ENCODE data around the gene COL4A2. TPM values are rescaled to one million over a fixed set of nuclear protein-coding genes. Genes with fewer than 3 reads are reported as not detected.

COL4A2 gene
- total RNA-seq, 6 experiments from 2014 or later: 8.4 to 65.8 (median 42.5) TPM

DNA sequence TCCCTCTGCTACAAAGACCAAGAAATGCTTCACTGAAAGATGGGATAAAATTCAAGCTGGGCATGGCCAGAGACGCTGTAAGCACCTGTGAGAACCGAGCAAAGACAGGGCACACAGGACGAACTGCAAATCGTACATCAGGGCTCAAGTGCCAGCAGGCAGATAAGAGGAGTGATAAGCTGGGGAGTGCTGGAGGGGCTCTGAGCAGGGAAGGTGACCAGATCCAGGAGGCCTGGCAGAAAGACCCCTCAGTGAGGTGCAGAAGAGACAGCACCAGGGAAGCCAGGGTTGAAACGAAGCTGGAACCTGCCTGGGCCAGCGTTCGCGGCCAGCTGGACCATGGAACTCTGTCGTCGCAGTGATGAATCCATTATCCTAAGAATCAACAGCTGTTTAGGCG lies 244.2 kb downstream of the COL4A2 start:
- intact Hi-C loops (cut with DNase I): no loop called here
- DNase-seq: no peak

GRCh38 chr13:110552767-110553166 lies 245.7 kb downstream of the COL4A2 start:
- intact Hi-C loops (cut with DNase I): no loop called here
- peaks cover 0 to 47% (median 11%) of the 10 kb centered on the region in 4 donors for H3K4me1 ChIP-seq
- peaks cover 0 to 3% (median 0%) of the 10 kb centered on the region in 4 donors for H3K36me3 ChIP-seq
- H3K27me3 ChIP-seq: no peaks in the 10 kb centered on the region
- TF ChIP-seq POLR2A (IDR thresholded peaks at IDR 0.05): no peak
- TF ChIP-seq CTCF (IDR thresholded peaks at IDR 0.05): no peak
- DNase-seq (no peak), ATAC-seq (no peak)
- no peak overlapping the region for H3K27ac ChIP-seq
- H3K9me3 ChIP-seq: no peaks in the 10 kb centered on the region
- no peak overlapping the region for H3K4me3 ChIP-seq
- 84% methylated on average over 6 of the region's 9 CpGs for WGBS (ENCODE audit: insufficient coverage, low coverage, low lambda C conversion rate, missing lambda C conversion rate)

More for the DNA sequence above, 244.2 kb downstream of the COL4A2 start:
- 63% methylated on average over 9 of the region's 11 CpGs for WGBS (ENCODE audit: insufficient coverage, low coverage, low lambda C conversion rate, missing lambda C conversion rate)
- Histone ChIP-seq H3K27me3 (no peaks in the 10 kb centered on the region), H3K4me3 (no peak overlapping the region), H3K36me3 (no peaks in the 10 kb centered on the region), H3K9me3 (no peaks in the 10 kb centered on the region), H3K4me1 (peaks cover 0 to 46% (median 10%) of the 10 kb centered on the region in 4 donors), H3K27ac (no peak overlapping the region)
- no peak for ATAC-seq
- TF ChIP-seq CTCF (IDR thresholded peaks at IDR 0.05) (no peak), POLR2A (IDR thresholded peaks at IDR 0.05) (no peak)

DNA sequence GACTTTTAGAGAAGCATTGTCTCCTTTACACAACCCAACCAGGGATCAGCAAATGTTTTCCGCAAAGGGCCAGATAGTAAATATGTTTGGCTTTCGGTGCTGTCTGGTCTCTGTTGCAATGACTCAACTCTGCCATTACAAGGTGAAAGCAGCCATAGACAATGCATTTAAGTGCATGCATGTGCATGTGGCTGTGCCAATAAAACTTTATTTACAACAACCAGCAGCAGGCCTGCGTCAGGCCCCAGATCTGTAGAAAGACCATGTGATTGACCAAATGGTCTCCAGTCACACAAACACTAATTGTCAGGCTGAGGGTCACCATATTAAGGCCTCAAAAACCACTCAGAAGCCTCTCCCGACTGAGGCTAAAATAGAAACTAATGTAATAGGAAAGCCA lies 246.3 kb downstream of the COL4A2 start:
- Histone ChIP-seq H3K9me3 (no peaks in the 10 kb centered on the region), H3K4me3 (no peak overlapping the region), H3K27me3 (no peaks in the 10 kb centered on the region), H3K27ac (peak overlapping the region in 1 of 3 donors; percentile 5), H3K4me1 (peaks cover 0 to 47% (median 11%) of the 10 kb centered on the region in 4 donors), H3K36me3 (peaks cover 0 to 3% (median 0%) of the 10 kb centered on the region in 4 donors)
- intact Hi-C loops (cut with DNase I): no loop called here
- TF ChIP-seq CTCF (IDR thresholded peaks at IDR 0.05) (no peak), POLR2A (IDR thresholded peaks at IDR 0.05) (no peak)
- DNase-seq (no peak), ATAC-seq (no peak)
- WGBS (ENCODE audit: insufficient coverage, low coverage, low lambda C conversion rate, missing lambda C conversion rate): 0% methylated on average over 1 of the region's 4 CpGs

GRCh38 chr13:110554227-110554836 lies 247.2 kb downstream of the COL4A2 start:
- Histone ChIP-seq H3K4me3 (no peak overlapping the region), H3K27ac (peak overlapping the region in 1 of 3 donors; percentile 5), H3K27me3 (no peaks in the 10 kb centered on the region), H3K4me1 (peaks cover 0 to 52% (median 11%) of the 10 kb centered on the region in 4 donors), H3K9me3 (no peaks in the 10 kb centered on the region), H3K36me3 (peaks cover 0 to 3% (median 0%) of the 10 kb centered on the region in 4 donors)
- DNase-seq: no peak
- ATAC-seq: no peak
- no peak for TF ChIP-seq CTCF (IDR thresholded peaks at IDR 0.05)
- TF ChIP-seq POLR2A (IDR thresholded peaks at IDR 0.05): no peak
- 86% methylated on average over 5 of the region's 8 CpGs for WGBS (ENCODE audit: insufficient coverage, low coverage, low lambda C conversion rate, missing lambda C conversion rate)
- intact Hi-C loops (cut with DNase I): no loop called here

Data from right lobe of liver (tissue), 6 donors.